Mesenchymal stem cell (in vitro differentiated cells and primary cell): ENCODE data around the gene CACUL1.
"Not testable (repeated sequence)": the region's sequence is repeated elsewhere in the genome, so short reads cannot be mapped to it uniquely, and the experiment has no call there.

ENCODE experiments used
- DNase-seq: peaks from one replicate; pipeline ENCODE4 v3.0.0-alpha.2; 2013
- H2AFZ ChIP-seq: one replicate; pipeline ENCODE4 v1.6.1; 2013; ENCODE audit warnings: low read depth, mild to moderate bottlenecking, control low read depth, inconsistent platforms, low read length, moderate library complexity
- H2AK5ac ChIP-seq: 2 replicates; pipeline ENCODE4 v1.6.1; 2013; ENCODE audit warnings: low read length, moderate library complexity, mild to moderate bottlenecking, inconsistent platforms; ENCODE audit not compliant: severe bottlenecking
- H2BK120ac ChIP-seq: one replicate; pipeline ENCODE4 v1.6.1; 2013; ENCODE audit warnings: low read depth, mild to moderate bottlenecking, inconsistent platforms, low read length, moderate library complexity
- H2BK12ac ChIP-seq, 2 experiments: one replicate each; pipeline ENCODE4 v1.6.1; 2013; ENCODE audit warnings: inconsistent platforms in 2 of 2, low read length in 2 of 2, mild to moderate bottlenecking in 2 of 2, moderate library complexity in 2 of 2, control low read depth in 1 of 2
- H2BK15ac ChIP-seq: one replicate; pipeline ENCODE4 v1.6.1; 2013; ENCODE audit warnings: mild to moderate bottlenecking, low read depth, inconsistent platforms; ENCODE audit not compliant: poor library complexity, severe bottlenecking
- H2BK5ac ChIP-seq: 2 replicates; pipeline ENCODE4 v1.6.1; 2013; ENCODE audit warnings: low read depth, mild to moderate bottlenecking, low read length, control low read depth, inconsistent platforms; ENCODE audit not compliant: poor library complexity, severe bottlenecking
- H3K14ac ChIP-seq, 2 experiments: one replicate each; pipeline ENCODE4 v1.6.1; 2013; ENCODE audit warnings: inconsistent platforms in 2 of 2, low read length in 2 of 2, control low read depth in 1 of 2, mild to moderate bottlenecking in 1 of 2, moderate library complexity in 1 of 2
- H3K18ac ChIP-seq, 2 experiments: one replicate each; pipeline ENCODE4 v1.6.1; 2013; ENCODE audit warnings: inconsistent platforms in 2 of 2, low read length in 2 of 2, control low read depth in 1 of 2, low read depth in 1 of 2, mild to moderate bottlenecking in 1 of 2
- H3K23ac ChIP-seq, 2 experiments: one replicate each; pipeline ENCODE4 v1.6.1; 2013; ENCODE audit warnings: inconsistent platforms in 2 of 2, low read length in 2 of 2, mild to moderate bottlenecking in 2 of 2, moderate library complexity in 2 of 2, control low read depth in 1 of 2
- H3K27ac ChIP-seq: 2 replicates; pipeline ENCODE4 v1.5.1; 2013; ENCODE audit warnings: mild to moderate bottlenecking, moderate library complexity, low read length, control low read depth, inconsistent platforms; ENCODE audit not compliant: poor library complexity, severe bottlenecking
- H3K27me3 ChIP-seq, 2 experiments: 2 replicates each; pipeline versions ENCODE4 v1.6.1 to v1.7.0; 2013; ENCODE audit warnings: low read length in 2 of 2, mild to moderate bottlenecking in 2 of 2, moderate library complexity in 2 of 2, control low read depth in 1 of 2, inconsistent platforms in 1 of 2; ENCODE audit not compliant: control insufficient read depth in 1 of 2, insufficient read depth in 1 of 2
- H3K36me3 ChIP-seq, 2 experiments: 2 replicates each; pipeline versions ENCODE4 v1.6.1 to v1.7.0; 2013; ENCODE audit warnings: low read length in 2 of 2, control low read depth in 1 of 2, inconsistent platforms in 1 of 2, low read depth in 1 of 2, mild to moderate bottlenecking in 1 of 2; ENCODE audit not compliant: insufficient read depth in 2 of 2, control insufficient read depth in 1 of 2
- H3K4ac ChIP-seq, 2 experiments: one replicate each; pipeline ENCODE4 v1.6.1; 2013; ENCODE audit warnings: inconsistent platforms in 2 of 2, low read length in 2 of 2, mild to moderate bottlenecking in 2 of 2, moderate library complexity in 2 of 2, control low read depth in 1 of 2, low read depth in 1 of 2
- H3K4me1 ChIP-seq: 2 replicates; pipeline ENCODE4 v1.6.1; 2013; ENCODE audit warnings: low read depth, low read length, control low read depth; ENCODE audit not compliant: control insufficient read depth, insufficient read depth
- H3K4me2 ChIP-seq: 2 replicates; pipeline ENCODE4 v1.6.1; 2013; ENCODE audit warnings: low read length, mild to moderate bottlenecking, inconsistent platforms; ENCODE audit not compliant: poor library complexity, severe bottlenecking
- H3K4me3 ChIP-seq, 2 experiments: 2 replicates each; pipeline versions ENCODE4 v1.5.1 to v1.7.0; 2013; ENCODE audit warnings: low read length in 2 of 2, mild to moderate bottlenecking in 2 of 2, control low read depth in 1 of 2, low read depth in 1 of 2; ENCODE audit not compliant: insufficient read depth in 1 of 2
- H3K79me1 ChIP-seq: replicated peaks from 2 replicates; pipeline ENCODE4 v1.6.1; 2013; ENCODE audit warnings: mild to moderate bottlenecking, control low read depth, low read length, inconsistent platforms; ENCODE audit not compliant: poor library complexity, severe bottlenecking
- H3K9ac ChIP-seq: 2 replicates; pipeline ENCODE4 v1.7.0; 2013; ENCODE audit warnings: mild to moderate bottlenecking, low read length, moderate library complexity
- H3K9me3 ChIP-seq: 2 replicates; pipeline ENCODE4 v1.7.0; 2013; ENCODE audit warnings: mild to moderate bottlenecking, low read length; ENCODE audit not compliant: control insufficient read depth
- H4K8ac ChIP-seq: one replicate; pipeline ENCODE4 v1.6.1; 2013; ENCODE audit warnings: inconsistent platforms, mild to moderate bottlenecking, low read length, moderate library complexity
- H4K91ac ChIP-seq: one replicate; pipeline ENCODE4 v1.6.1; 2013; ENCODE audit warnings: mild to moderate bottlenecking, low read length, inconsistent platforms
- WGBS: methylation state at CpG from one replicate; pipeline ENCODE4 v1.1.7; 2013; ENCODE audit warnings: mixed read lengths; 5-methylcytosine and 5-hydroxymethylcytosine counted together

CACUL1 gene

DNA sequence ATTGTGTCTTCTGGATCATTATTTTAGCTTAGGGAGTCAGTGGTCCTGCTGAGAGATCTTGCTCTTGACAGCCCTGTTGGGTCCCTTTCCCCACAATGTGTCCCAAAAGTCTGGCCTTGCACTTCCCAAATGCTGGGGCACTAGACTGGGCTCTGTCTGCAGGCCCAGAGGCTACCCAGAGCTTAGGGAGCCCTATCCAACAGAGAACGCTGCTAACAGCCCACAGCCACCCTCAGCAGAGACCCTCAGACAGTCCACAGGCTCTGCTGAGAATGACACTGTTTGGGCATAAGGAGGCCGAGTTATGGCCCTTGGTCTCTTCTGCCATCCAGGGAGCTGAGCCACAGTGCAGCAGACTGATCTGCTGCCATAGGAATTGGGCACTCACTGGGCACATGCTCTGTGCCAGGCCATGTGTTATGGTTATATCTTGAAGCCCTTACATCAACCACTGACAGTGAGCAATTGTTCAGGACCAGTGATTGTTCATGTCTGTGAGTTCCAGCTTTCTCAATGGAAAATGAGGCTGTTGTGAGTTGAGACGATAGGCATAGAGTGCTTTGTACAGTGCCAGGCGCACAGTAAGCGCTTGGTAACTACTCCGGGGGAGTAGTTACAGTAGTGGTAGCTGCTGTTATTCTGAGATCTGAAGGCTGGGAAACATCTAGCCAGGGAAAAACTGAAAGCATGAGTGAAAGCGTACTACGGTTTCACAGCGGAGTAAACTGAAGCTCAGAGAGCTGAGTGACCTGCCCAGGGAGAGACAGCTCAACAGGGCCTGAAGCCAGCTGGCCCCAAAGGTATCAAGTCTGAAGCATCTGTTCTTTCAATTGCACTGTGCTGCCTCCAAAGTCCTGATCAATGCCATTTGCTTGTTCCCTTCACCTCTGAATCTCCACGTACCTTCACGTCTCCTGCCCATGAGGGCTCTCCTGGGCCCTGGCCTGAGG is 81.7 kb downstream of the CACUL1 start:
- Histone ChIP-seq H3K4me2 (no peak overlapping the region), H4K8ac (no peak overlapping the region), H3K36me3 (peaks cover 20 to 31% of the 10 kb centered on the region in 2 experiments), H4K91ac (peak overlapping the region; percentile 3), H2BK120ac (no peak overlapping the region), H3K27ac (no peak overlapping the region), H3K18ac (no peak overlapping the region), H3K9ac (no peak overlapping the region), H2BK5ac (no peak overlapping the region), H3K4ac (no peak overlapping the region), H3K4me3 (no peak overlapping the region), H3K23ac (no peak overlapping the region), H3K79me1 (no peaks in the 10 kb centered on the region), H3K4me1 (no peaks in the 10 kb centered on the region), H3K14ac (no peak overlapping the region), H3K9me3 (no peaks in the 10 kb centered on the region), H2AFZ (no peak overlapping the region), H3K27me3 (peaks cover 0 to 16% of the 10 kb centered on the region in 2 experiments), H2BK12ac (no peak overlapping the region), H2AK5ac (no peak overlapping the region), H2BK15ac (no peak overlapping the region)
- WGBS: 93% methylated on average over 11 of the region's 11 CpGs
- no peak for DNase-seq

DNA sequence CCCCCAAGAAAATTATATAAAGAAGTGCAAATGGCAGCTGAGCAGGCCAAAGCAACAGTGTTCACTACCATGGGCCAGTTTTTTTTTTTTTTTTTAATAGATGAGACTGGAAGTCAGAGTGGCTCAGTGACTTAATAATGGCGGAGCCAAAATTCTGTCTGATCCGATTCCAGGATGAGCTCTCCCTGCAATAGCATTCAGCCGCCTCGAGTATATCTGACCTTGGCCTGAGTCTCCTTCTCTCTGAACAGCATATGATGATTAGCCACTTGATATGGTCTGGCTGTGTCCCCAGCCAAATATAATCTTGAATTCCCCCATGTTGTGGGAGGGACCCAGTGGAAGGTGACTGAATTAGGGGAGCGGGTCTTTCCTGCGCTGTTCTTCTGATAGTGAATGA is 82.6 kb downstream of the CACUL1 start:
- 81% methylated on average over 6 of the region's 6 CpGs for WGBS
- Histone ChIP-seq H3K36me3 (peaks cover 20 to 25% of the 10 kb centered on the region in 2 experiments), H3K23ac (no peak overlapping the region)

DNA sequence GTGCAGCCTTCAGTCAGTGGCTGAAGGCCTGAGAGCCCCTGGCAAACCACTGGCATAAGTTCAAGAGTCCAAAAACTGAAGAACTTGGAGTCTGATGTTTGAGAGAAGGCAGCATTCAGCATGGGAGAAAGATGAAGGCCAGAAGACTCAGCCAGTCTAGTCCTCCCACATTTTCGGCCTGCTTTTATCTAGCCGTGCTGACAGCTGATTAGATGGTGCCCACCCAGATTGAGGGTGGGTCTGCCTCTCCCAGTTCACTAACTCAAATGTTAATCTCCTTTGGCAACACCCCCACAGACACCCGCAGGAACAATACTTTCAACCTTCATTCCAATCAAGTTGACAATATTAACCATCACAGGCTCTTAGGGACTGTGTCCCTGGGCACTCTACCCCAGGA is 83.5 kb downstream of the CACUL1 start:
- H3K4me1 ChIP-seq, H4K91ac ChIP-seq, H3K4me2 ChIP-seq, H3K79me1 ChIP-seq, DNase-seq, H3K4ac ChIP-seq, H3K9me3 ChIP-seq, H3K4me3 ChIP-seq, H4K8ac ChIP-seq, H2AK5ac ChIP-seq, H2BK120ac ChIP-seq, H3K9ac ChIP-seq, H2BK12ac ChIP-seq, H2BK15ac ChIP-seq, H3K23ac ChIP-seq, H2BK5ac ChIP-seq, H3K18ac ChIP-seq, H2AFZ ChIP-seq, H3K14ac ChIP-seq, H3K27ac ChIP-seq: not testable (repeated sequence)
- Histone ChIP-seq H3K27me3 (peaks cover 0 to 26% of the 10 kb centered on the region in 2 experiments), H3K36me3 (peaks cover 20 to 25% of the 10 kb centered on the region in 2 experiments)
- 95% methylated on average over 3 of the region's 3 CpGs for WGBS

More for the DNA sequence above, 82.6 kb downstream of the CACUL1 start:
- Histone ChIP-seq H3K4me1 (no peaks in the 10 kb centered on the region), H2BK15ac (no peak overlapping the region), H4K91ac (no peak overlapping the region), H3K9me3 (no peaks in the 10 kb centered on the region), H2AFZ (no peak overlapping the region), H3K79me1 (no peaks in the 10 kb centered on the region), H2BK120ac (no peak overlapping the region), H3K27ac (no peak overlapping the region), H3K4me3 (no peak overlapping the region), H3K14ac (no peak overlapping the region), H3K4me2 (no peak overlapping the region), H3K9ac (no peak overlapping the region), H2BK12ac (no peak overlapping the region), H2BK5ac (no peak overlapping the region), H3K4ac (no peak overlapping the region), H3K27me3 (peaks cover 0 to 21% of the 10 kb centered on the region in 2 experiments), H3K18ac (no peak overlapping the region), H4K8ac (no peak overlapping the region), H2AK5ac (no peak overlapping the region)
- no peak for DNase-seq

DNA sequence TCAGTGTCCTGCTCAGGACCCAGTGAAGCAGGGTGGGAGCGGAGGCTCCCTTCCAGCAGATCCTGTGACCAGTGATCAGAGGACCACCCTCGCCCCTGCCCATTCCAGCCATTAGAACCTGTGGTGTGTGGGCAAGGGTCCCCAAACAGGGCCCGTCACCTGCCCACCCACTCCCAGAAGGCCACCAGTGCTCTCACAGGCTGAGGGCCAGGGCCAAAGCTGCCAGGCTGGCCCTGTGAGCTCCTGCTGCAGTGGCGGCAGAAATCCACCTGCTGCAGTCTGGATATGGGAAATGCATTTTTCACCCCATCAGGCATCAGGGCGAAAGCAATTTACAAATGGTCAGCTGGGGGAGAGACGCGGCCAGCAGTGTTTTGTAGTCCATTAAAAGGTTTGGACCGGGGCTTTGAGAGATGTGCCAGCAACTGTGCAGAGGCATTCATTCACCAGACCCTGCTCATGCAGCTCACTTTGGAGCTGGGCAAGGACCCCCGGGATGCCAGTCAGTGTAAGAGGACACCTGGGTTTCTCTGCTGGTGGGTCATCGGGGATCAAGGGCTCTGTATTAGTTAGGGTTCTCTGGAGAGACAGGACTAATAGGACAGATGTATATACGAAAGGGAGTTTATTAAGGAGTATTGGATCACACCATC is 84.2 kb downstream of the CACUL1 start:
- H4K8ac ChIP-seq: no peak overlapping the region
- no peak overlapping the region for H2BK5ac ChIP-seq
- no peak overlapping the region for H2AFZ ChIP-seq
- H4K91ac ChIP-seq: no peak overlapping the region
- no peak for DNase-seq
- H3K36me3 ChIP-seq: peaks cover 20 to 23% of the 10 kb centered on the region in 2 experiments
- no peak overlapping the region for H3K18ac ChIP-seq
- H3K27me3 ChIP-seq: peaks cover 0 to 26% of the 10 kb centered on the region in 2 experiments
- no peaks in the 10 kb centered on the region for H3K79me1 ChIP-seq
- H3K9ac ChIP-seq: no peak overlapping the region
- no peak overlapping the region for H3K4ac ChIP-seq
- no peak overlapping the region for H3K4me3 ChIP-seq
- no peak overlapping the region for H2BK120ac ChIP-seq
- no peak overlapping the region for H3K23ac ChIP-seq
- H2BK15ac ChIP-seq: no peak overlapping the region
- no peak overlapping the region for H3K4me2 ChIP-seq
- H3K27ac ChIP-seq: no peak overlapping the region
- H3K4me1 ChIP-seq: no peaks in the 10 kb centered on the region
- H3K14ac ChIP-seq: no peak overlapping the region
- no peaks in the 10 kb centered on the region for H3K9me3 ChIP-seq
- 93% methylated on average over 11 of the region's 11 CpGs for WGBS
- H2AK5ac ChIP-seq: no peak overlapping the region
- H2BK12ac ChIP-seq: no peak overlapping the region
